GM18499 (cell line): ENCODE measurements around the gene RBM28.
A peak's percentile ranks its signal among the peaks of the same experiment; 100 is the strongest.

ENCODE experiments used
- ATAC-seq: cut with Tn5 transposase; IDR thresholded peaks from one replicate; pipeline ENCODE4 v1.9.1; 2021; ENCODE audit warnings: moderate number of reproducible peaks; ENCODE audit not compliant: insufficient read depth, unreplicated experiment

RBM28 gene, protein sequence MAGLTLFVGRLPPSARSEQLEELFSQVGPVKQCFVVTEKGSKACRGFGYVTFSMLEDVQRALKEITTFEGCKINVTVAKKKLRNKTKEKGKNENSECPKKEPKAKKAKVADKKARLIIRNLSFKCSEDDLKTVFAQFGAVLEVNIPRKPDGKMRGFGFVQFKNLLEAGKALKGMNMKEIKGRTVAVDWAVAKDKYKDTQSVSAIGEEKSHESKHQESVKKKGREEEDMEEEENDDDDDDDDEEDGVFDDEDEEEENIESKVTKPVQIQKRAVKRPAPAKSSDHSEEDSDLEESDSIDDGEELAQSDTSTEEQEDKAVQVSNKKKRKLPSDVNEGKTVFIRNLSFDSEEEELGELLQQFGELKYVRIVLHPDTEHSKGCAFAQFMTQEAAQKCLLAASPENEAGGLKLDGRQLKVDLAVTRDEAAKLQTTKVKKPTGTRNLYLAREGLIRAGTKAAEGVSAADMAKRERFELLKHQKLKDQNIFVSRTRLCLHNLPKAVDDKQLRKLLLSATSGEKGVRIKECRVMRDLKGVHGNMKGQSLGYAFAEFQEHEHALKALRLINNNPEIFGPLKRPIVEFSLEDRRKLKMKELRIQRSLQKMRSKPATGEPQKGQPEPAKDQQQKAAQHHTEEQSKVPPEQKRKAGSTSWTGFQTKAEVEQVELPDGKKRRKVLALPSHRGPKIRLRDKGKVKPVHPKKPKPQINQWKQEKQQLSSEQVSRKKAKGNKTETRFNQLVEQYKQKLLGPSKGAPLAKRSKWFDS

DNA sequence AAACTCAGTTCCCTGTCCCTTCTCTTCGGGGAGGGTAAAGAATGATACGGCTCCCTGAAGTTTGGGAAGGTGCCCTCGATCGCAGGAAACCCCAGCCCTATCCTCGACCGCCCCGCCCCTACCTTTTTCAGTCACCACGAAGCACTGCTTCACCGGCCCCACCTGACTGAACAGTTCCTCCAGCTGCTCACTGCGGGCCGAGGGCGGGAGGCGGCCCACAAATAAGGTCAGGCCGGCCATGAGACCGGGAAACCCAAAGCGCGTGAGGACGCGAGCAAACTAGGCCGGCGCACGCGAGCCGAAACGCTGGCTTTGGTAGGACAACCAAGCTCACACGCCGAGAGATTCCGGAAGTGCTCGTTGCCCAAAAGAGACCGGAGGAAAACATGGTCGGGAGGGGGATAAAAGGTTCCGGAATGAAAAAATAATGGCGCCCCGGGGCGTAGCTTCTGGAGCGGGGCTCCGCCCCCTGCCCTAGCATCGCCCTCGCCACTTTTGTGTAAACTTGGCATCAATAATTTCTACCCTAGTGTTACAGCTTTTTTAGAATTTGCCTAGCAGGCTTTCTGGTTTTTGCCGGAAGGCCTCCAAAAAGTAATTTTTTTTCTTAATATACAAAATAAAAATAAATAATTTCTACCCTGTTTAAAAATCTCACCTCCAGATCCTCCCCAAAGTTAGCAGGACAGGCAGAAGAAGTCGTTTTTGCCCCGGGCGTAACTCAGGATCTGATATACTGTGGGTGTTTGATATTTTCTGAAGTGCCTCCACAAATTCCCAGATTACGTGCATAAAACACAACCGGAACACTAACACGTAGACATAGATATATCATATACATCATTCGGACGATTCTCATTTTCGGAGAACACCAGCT is at the start of gene RBM28:
TSS of gene RBM28 (minus strand) at position 355 of the 877 bp plus-strand sequence. CDS start at position 240, 115 bp downstream.
- peak; percentile 69 for ATAC-seq

DNA sequence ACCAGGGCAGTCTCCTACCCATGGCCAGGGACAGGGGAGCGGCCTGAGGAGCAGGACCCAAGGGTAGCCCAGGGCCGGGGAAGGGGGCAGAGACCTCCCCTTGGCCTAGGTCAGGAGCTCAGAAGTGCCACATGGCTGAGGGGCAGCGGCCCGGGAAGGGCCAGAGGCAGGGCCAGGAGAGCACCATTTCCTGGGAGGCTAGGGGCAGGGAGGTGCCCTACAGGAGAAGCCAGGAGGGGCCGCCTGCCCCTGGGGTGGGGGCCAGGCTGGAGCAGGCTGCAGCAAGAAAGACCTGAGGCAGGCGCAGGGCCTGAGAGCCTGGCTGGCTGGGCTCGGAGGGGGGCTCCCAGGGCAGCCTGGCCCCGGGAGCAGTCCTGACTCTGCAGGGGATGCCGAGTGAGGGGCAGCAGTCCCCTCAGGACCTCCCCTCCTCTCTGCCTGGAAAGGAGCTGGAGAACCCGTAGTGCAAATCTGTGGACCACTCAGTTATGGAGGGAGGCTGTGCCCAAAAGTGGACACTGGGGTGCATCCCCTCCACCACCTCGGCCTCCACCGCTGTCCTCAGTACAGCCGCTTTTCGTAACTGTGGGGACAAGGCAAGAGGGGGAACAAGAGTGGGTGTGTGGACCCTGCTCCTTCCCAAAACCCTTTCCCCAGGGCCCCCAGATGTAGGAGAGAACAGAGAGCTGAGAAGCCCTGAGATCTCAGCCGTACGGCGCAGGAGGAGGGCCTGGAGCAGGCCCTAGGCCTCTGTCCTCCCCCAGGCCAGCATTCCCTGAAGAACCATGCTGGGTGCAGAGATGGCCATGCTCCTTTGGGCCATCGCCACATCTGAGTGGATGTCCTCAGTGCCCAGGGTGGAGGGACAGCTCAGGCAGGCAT is 49.0 kb upstream of the RBM28 start:
- no peak for ATAC-seq

DNA sequence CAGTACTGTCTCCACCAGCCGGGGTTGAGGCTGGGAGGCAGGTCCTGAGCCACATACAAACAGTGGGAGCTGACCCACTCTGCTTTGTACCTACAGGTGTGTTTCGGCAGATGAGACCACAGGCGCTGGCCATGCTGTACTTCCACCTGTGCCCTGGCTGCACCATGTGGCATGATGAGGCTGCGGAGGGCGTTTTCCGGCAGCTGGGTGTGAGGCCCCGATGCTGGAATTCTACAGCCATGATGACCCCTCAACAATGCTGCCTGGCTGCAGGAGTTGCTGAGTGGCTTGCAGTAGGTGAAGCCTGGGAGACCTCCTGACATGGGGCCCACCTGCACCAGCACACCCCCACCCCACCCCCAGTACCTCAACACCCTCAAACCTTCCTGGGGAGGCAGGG is 48.1 kb upstream of the RBM28 start:
- ATAC-seq, result no peak

DNA sequence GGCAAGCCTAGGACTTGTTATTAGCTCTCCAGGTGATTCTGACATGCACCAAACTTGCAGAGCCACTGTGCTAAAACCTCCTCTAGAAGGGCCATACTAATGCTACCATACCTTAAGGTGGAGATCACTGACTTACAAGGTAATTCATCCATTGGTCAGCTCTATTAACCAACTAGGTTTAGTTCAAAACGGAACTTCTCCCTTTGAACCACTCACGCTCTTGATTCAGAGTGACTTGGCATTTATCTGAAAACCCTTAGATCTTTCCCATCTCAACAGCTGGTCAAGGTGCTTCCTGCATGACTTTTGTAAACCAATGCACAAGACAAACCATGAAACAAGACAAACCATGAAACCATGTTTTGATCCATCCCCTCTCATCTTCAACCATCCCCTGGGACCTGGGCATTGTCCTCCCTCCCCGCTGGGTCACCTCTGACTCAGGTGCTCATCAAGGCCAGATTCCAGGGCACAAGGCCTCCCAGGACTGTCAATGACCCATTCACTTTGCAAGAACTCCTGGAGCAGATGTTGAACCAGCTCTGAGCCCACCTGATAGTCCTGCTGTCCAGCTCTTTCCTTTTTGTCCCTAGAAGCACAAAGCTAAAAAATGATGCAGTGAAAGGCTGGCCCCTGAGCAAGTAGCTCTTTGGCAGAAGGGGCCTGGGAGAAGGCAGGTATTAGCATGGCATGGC is 47.3 kb upstream of the RBM28 start:
- ATAC-seq, result no peak

DNA sequence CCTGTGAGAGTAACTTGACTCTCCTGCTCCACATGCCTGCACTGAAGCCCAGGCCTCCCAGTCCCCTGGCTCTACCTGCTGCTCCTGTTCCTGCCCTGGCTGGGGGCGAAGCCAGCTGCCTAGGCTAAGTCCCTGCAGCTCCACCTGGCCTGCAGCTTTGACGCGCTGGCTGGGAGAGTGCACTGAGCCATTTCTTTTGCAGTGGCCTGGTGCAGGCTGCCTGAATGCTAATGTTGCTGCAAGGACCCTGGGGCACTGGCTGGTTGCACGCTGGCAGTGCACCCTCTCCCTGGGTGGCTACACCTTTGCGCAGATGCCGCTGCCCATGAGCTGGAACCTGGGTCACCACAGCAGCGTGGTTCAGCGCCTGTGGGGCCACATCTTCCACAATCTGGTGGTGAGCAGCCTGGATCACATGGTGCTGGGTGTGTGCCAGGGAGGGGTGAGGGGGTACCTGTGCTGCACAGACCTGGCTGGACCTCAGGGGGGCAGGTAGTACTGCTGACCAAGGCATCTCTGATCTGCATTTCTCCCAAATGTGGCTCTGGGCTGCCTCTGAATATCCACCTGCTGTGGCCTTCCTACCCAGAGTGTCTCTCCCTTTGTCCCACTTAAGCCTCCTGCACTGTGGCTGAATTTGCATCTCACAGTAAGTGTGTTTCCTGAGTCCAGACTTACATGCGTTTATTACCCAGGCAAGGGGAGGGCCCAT is 46.1 kb upstream of the RBM28 start:
- no peak for ATAC-seq

- ATAC-seq, result no peak
Measured at GRCh38 chr7:128389085-128389617, 45.4 kb upstream of the RBM28 start.

DNA sequence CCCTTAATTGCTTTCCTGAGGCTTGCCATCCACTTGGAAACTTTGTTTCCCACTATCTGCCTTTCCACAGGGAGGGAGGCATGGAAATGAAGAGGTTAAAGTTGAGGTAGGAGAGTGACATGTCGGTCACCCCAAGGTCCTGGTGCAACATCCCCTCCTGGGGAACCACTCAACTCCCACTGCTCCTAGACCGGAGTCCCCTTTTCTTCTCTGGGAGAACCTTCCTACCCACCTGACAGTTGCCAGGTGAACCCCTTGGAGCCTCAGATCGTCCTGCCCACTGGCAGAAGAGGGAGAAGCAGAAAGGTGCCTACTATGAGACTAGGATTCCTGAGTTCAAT is 44.4 kb upstream of the RBM28 start:
- no peak for ATAC-seq

- no peak for ATAC-seq
Measured at GRCh38 chr7:128387216-128388144, 43.8 kb upstream of the RBM28 start.

- no peak for ATAC-seq
Measured at GRCh38 chr7:128385988-128386925, 42.5 kb upstream of the RBM28 start.

DNA sequence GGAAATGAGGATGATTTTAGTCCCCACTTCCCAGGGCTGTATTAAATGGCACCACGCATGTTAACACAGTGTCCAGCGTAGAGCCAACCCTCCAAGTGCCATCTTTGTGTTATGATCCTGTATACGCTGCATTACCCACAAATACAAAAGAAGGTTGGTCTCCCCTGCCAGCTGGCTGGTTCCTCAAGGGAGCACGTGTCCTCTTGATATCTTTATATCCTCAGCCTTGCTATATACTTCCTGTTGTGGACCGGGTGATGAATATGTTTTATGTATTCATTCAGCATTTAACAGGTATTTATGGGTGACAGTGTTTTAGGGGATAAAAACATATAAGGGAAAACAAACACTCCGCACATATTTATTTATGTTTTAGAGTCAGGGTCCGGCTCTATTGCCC is 41.0 kb upstream of the RBM28 start:
- no peak for ATAC-seq

DNA sequence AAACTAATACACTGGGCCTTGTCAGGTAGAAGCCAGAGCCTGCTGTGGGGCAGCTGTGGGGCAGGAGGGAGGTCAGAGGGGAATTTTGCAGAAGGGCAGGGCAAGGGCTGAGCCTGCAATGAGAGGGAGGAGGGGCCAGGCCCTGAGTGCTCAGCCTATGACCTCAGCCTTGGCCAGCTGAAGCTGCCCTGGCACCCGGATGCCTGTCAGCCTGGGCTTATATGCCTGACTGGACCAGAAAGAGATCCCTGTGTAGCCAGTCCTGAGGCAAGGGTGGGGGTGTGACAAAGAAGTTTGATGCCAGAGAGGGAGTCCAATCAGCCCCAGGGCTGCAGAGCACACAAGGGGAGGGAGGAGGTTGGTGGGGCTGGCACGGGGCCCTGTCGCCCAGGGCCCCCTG is 40.1 kb upstream of the RBM28 start:
- ATAC-seq, result no peak

GRCh38 chr7:128381161-128381821 is 37.6 kb upstream of the RBM28 start:
- ATAC-seq, result no peak

GRCh38 chr7:128380483-128381106 is 36.9 kb upstream of the RBM28 start:
- no peak for ATAC-seq

DNA sequence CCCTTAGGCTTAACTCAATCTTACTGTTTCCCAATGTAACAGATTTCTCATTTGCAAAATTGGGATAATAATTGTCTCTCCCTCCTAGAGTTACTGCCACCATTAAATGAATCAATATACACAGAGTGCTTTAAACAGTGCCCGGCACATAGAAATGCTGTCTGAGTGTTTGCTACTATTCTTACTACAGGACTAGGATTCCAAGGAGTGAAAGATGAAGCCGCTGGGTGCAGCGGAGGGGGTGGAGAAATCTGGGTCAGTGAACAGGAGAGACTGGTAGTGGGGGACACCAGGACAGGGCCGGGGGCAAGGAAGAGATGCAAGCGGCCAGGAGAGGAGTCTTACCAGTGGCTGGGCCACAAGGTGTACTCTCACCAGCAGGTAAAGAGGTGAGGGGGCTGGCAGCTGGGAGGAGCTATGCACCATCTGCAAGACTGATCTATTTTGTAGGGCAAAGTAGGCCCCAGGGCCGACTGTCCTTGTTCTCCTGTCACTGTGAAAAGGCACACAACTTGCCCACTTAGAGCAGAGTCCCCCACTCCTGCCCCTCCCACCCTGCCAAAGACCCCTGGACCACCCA is 36.3 kb upstream of the RBM28 start:
- ATAC-seq, result no peak

GRCh38 chr7:128378637-128379036 is 34.9 kb upstream of the RBM28 start:
- ATAC-seq, result no peak
